Stimulated activated CD8-positive, alpha-beta memory T cell treated with anti-CD3 and anti-CD28 coated beads, Interleukin-15, amount 100 ng/mL, for 24 hours (primary cell): ENCODE measurements around the gene USP10.

Experiments used
- DNase-seq: peaks from one replicate; pipeline ENCODE4 v3.0.0-alpha.2; 2020; ENCODE audit warnings: low read depth

The USP10 gene, protein sequence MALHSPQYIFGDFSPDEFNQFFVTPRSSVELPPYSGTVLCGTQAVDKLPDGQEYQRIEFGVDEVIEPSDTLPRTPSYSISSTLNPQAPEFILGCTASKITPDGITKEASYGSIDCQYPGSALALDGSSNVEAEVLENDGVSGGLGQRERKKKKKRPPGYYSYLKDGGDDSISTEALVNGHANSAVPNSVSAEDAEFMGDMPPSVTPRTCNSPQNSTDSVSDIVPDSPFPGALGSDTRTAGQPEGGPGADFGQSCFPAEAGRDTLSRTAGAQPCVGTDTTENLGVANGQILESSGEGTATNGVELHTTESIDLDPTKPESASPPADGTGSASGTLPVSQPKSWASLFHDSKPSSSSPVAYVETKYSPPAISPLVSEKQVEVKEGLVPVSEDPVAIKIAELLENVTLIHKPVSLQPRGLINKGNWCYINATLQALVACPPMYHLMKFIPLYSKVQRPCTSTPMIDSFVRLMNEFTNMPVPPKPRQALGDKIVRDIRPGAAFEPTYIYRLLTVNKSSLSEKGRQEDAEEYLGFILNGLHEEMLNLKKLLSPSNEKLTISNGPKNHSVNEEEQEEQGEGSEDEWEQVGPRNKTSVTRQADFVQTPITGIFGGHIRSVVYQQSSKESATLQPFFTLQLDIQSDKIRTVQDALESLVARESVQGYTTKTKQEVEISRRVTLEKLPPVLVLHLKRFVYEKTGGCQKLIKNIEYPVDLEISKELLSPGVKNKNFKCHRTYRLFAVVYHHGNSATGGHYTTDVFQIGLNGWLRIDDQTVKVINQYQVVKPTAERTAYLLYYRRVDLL

DNA sequence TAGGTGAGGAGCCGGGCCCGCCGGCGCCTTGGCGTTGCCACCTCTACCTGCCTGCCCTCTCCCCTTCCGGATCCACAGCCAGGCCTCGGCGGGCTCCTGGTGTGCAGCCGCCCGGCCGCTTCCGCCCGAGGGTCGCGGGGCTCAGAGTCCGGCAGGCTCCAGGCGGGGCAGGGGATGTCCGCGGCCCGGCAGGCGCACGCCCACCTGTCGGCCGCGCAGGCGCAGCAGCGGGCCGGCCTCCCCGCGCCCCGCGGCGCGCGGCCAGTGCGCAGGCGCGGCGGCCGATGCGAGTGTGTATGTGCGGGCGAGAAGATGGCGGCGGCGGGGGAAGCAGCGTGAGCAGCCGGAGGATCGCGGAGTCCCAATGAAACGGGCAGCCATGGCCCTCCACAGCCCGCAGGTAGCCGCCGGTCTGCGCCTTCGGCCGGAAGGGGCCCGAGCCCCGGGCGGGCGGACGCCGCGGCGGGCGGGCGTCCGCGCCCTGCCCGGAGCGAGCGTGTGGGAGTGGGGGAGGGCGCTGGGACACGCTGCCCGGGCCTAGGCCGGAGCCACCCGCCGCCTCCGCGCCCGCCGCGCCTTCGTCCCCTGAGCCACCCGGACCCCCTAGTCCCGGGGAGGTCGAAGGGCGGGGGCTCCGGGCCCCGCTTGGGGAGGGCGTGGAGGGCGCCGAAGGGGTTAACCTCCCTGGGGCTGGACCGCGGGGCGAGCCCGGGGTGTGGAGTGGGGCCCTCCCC is at the start of gene USP10:
Gene USP10 (plus strand): TSS at position 289 of the 734 bp plus-strand sequence. CDS start 91 bp downstream, at position 380.
- peak; percentile 61 for DNase-seq

DNA sequence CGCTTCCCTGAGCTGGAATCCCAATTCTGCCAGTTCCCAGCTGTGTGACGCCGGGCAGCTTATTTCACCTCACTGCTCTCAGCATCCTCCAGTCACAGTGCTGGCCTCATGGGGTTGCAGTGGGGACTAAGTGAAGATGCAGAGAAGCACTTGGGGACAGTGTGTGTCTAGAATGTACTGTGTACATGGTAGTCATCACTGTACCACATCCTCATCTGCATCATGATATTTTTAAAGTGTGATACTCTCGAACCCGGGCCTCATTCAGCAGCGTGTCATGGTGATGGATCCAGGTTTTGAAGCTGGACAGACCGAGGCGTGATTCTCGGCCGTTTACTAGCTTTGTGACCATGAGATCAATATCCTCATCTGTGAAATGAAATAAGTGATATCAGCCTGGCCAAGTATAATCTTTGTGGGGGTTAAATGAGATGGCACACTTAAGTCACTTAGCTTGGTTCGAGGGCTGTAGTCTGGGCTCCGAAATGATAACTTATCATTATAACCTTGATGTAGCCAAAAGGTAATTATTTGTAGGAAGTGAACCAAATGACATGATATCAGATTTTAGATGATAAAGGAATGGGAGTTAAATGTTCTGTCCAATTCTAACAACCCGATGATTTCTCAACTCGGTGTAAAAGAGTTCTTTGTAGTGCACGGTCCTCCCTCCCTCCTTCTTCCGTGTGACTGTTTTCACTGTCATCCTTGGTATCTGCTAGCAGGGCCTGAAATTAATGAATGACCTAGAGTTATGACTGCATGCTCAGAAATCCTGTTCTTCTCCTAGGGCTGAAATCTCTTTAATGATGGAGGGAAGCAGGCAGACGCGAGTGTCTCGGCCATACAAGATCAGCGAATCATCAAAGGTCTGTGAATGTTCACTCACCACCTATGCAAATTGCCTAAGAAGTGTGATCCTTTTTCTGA is 49.5 kb upstream of the USP10 start:
- DNase-seq: no peak

DNA sequence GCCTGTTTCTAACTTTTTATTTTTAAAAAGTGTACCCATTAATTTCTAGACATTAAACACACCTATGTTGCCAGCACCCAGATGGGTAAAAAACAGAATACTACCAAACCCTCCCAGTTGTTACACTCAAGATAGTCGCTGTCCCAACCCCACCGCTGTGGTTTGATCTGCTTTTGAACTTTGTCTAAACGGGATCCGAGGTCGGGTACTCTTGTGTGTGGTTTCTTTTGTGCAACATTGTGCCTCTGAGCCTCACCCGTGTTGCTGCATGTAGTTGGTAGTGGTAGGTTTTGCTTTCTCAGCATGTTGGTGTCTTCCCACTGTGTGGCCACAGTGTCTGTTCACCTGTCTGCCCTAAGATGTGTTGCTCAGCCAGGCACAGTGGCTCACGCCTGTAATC is 47.2 kb upstream of the USP10 start:
- DNase-seq: no peak

DNA sequence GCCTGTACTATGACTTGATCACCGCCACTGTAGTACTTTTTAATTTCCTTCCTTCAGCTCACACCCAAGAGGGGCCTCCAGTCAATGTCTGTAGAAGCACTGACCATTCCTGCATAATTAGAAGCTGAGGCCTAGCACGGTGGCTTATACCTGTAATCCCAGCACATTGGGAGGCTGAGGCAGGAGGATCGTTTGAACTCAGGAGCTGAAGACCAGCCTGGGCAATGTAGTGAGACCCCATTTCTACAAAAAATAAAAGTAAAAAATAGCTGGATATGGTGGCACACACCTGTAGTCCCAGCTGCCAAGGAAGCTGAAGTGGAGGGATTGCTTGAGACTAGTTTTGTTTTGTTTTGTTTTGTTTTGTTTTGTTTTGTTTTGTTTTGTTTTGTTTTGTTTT is 45.6 kb upstream of the USP10 start:
- DNase-seq: no peak

DNA sequence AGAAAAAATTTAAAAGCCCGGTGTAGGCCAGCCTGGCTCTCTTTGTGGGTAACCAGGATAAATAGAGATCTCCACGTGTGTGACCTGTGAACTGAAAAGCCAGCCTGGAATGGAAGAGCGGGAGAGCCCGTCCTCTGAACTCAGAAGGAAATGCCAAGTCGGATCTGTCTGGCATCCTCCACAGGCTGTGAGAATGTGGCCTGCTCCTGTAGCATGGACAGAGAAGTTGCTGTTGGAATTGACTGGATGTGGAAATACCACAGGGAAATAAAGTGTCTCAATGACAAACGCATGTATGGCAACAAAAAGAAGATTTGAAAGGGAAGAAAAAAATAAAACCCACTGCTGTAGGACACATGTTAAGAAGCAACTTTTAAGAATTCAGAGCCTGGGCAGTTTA is 44.8 kb upstream of the USP10 start:
- no peak for DNase-seq

DNA sequence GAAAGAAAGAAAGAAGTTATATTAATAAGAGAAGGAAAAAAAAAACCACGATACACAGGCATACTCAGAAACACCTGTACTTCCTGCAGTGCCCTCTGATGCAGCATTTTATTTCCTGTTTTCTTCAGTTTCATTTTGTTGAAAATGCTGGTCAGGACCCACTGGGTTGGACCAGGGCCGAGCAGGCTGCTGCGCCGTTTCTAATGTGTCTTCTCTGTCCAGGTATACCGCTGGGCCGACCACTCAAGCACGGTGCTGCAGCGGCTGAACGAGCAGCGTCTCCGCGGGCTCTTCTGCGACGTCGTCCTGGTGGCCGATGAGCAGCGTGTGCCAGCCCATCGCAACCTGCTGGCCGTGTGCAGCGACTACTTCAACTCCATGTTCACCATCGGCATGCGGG is 43.2 kb upstream of the USP10 start:
- DNase-seq: no peak

DNA sequence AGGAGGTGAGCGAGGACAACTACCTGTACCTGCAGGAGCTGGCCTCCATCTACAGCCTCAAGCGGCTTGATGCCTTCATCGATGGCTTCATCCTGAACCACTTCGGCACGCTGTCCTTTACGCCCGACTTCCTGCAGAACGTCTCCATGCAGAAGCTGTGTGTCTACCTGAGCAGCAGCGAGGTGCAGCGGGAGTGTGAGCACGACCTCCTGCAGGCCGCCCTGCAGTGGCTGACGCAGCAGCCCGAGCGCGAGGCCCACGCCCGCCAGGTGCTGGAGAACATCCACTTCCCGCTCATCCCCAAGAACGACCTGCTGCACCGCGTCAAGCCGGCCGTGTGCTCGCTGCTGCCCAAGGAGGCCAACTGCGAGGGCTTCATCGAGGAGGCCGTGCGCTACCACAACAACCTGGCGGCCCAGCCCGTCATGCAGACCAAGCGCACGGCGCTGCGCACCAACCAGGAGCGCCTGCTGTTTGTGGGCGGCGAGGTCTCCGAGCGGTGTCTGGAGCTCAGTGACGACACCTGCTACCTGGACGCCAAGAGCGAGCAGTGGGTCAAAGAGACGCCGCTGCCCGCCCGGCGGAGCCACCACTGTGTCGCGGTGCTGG is 42.5 kb upstream of the USP10 start:
- DNase-seq: no peak

DNA sequence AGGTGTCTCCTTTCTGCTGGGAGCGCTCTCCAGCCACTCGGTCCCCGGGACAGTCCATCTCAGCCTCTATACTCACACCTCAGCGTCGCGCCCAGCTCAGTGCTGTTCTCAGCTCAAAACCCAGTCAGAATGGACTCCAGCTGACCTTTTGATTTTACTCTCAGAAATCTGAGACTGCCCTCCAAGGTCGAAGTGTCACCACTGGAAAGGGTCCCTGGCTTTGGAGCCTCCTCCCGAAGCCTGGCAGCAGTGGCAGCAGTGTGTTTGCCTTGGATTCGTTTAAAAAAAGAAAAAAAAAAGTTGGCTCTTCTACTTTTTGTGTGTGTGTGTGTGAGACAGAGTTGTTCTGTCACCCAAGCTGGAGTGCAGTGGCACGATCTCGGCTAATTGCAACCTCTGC is 41.1 kb upstream of the USP10 start:
- no peak for DNase-seq

DNA sequence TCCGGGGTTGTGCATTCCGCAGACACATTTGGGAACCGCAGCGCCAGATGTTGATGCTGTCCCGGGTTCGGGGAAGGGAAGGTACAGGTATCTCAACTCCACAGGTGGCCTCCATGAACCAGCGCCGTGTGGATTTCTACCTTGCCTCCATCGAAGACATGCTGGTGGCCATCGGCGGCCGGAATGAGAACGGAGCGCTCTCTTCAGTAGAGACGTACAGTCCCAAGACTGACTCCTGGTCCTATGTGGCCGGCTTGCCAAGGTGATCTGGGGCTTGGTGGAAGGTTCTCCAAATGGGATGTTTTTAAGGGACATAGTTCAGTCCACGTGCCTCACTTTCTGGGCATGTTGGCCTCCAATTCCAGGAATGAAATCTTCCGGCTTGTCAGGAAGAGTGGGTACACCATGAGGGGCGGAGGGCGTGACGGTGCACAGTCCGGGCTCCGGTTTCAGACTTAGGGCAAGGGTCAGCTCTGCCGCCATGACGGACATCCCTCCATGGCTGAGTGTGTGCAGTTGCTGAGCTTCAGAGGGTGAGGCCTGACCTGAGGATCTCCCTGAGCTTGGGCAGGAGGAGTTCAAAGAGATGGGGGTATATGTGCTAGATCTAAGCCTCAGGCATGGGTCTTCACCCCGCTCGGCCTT is 40.0 kb upstream of the USP10 start:
- no peak for DNase-seq

DNA sequence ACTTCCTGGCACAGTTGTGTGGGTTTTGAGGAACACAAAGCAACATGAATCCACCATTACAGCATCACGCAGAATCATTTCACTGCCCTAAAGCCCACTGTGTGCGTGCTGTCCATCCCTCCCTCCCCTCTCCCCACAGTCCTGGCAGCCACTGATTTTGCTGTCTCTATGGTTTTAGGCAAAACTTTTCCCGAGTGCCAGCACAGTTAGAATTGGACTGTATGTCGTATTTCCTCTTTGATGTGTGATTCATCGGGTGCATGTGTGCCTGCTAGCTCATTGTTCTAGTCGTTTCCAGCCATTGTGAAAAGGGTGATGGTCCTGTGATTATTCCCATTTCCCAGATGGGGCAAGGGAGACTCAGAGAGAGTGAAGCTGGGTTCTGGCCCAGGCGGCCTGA is 38.8 kb upstream of the USP10 start:
- no peak for DNase-seq

DNA sequence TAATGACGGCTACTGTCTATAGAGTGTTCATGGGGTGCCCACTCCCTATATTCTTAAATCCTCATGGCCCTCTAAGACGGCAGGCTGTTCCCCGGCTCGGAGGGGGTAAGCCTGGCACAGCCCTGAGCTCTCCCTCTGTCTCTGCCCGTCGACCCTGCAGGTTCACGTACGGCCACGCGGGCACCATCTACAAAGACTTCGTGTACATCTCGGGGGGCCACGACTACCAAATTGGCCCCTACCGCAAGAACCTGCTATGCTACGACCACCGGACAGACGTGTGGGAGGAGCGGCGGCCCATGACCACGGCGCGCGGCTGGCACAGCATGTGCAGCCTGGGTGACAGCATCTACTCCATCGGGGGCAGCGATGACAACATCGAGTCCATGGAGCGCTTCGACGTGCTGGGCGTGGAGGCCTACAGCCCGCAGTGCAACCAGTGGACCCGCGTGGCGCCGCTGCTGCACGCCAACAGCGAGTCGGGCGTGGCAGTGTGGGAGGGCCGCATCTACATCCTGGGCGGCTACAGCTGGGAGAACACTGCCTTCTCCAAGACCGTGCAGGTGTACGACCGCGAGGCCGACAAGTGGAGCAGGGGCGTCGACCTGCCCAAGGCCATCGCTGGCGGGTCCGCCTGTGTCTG is 38.3 kb upstream of the USP10 start:
- DNase-seq: no peak

DNA sequence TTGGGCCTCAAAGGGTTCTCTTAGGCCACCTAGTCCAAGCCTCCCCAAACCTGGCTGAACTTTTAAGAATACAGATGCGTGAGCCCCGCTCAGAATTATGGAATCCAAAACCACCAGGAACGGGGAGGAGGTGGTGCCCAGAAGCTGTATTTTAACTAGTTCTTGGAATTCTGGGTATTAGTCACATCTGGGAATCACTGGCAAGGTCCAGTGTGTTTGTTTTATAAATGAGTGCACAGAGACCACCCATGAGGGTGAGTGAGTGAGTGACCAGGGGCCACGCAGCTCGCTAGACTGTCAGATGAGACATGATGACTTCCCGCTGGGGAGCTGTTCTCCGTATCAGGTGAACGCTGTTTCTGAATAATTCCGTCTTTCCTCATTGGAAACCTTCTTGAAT is 37.3 kb upstream of the USP10 start:
- no peak for DNase-seq

DNA sequence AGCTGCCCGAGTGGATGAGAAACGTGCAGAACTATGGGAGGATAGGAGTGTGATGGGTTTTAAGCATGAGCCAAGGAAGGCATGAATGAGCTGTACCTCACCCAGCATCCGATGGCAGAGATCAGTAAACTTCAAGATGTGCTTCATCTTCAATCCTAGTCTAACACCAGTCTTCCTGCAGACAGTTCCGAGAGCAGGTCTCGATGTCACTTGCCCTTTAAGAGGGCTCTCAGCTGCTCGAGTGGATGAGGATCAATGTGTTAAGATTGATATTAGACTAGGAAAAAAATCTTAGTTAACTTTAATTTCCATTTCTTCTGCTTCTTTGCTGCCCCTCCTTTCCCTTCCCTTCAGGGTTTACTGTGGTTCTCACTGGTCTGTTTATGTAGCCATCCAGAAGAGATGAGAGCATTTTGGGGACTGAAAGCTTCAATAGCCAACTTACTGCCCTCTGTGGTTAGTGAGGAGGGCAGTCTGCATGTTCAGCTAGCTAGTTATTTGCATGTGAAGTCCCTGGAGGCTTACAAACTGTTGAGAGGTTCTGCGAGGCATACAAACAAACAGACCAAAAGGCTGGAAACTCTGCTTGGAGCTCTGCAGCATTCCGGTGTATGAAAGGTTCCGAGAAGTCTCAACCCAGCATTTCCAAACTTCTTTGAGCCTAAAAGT is 36.2 kb upstream of the USP10 start:
- no peak for DNase-seq

DNA sequence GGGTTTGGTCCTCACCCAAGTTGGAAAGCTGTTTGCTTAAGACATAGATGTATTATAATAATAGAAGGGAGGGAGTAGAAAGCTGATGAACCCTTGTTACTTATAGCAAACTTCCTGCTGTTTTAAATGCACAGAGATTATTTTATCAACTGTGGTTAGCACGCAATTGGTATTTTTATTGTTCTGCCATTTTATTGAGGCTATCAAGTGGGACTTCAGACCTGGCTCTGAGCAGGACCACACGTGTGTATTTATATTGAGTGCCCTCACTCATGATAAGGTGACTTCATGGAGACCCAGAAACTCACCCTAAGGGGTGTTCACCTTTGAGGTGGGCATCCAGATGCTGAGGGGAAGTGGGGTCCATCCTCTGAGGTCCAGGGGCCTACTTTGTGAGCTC is 34.4 kb upstream of the USP10 start:
- no peak for DNase-seq

DNA sequence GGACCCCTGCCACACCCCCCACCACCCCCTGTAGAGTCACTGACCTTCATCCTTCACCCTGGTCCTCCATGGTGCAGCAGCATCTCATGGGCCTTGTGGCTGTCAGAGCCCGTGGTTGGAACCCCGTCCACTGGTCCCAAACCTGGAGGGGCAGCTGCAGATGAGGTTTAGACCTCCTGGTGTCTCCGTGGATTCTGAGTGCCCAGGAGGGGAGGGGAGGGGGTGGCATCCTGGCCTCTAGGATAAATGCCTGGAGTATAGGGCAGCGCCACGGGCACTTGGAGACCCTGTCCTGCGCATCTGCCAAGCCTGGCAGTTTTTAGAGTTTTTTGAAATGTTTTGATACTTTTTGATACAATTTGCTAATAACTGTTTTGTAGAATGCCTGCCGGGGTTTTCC is 34.0 kb upstream of the USP10 start:
- no peak for DNase-seq

DNA sequence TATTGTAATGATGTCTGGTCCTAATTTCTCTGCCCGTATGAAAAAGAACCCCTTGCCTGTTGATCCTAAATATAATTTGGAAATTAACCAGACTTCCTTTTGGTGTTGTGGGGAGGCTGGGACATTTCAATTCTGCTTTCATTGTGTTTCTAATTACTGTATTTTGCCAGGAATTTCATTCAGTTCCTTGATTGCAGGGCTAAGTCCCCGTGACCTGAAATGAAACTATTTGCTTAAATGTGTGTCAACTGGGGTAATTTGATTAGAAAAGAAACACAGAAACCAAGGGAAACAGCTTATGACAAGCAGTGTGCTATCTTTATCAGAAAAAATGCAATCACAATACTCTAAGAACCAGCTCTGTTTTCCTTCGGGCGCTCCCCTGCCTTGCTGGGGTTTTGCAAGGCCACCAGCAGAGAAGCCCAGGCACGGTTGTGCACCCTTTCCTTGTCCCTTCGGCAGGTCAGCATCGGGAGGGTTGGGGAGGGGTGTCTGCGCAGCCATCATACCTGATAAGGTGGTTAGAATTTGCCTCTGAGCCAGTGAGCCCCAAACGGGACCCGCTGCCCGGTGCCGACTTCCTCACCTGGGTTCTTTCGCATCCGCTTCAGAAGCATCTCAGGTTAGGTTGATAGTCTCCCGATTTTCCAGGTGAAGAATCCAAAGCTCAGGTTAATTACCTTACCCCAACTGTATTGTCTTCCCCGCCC is 32.0 kb upstream of the USP10 start:
- no peak for DNase-seq

DNA sequence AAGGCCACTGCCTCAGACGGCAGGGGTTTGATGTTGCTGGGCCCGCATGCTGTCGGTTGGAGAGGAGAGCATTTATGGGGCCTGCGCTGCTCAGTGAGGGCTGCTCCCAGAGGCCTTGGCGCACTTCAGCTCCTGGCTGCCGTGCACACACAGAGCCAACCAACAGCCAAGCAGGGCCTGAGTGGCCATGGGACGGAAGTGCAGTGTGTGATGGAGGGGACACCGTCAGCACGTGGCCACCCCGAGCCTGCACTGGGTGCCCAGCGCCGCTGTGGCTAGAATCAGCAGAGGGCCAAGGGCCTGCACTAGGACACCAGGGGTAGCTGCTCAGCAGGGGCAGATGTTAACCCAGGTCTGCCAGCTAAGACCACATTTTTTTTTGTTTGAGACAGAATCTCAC is 29.7 kb upstream of the USP10 start:
- no peak for DNase-seq

DNA sequence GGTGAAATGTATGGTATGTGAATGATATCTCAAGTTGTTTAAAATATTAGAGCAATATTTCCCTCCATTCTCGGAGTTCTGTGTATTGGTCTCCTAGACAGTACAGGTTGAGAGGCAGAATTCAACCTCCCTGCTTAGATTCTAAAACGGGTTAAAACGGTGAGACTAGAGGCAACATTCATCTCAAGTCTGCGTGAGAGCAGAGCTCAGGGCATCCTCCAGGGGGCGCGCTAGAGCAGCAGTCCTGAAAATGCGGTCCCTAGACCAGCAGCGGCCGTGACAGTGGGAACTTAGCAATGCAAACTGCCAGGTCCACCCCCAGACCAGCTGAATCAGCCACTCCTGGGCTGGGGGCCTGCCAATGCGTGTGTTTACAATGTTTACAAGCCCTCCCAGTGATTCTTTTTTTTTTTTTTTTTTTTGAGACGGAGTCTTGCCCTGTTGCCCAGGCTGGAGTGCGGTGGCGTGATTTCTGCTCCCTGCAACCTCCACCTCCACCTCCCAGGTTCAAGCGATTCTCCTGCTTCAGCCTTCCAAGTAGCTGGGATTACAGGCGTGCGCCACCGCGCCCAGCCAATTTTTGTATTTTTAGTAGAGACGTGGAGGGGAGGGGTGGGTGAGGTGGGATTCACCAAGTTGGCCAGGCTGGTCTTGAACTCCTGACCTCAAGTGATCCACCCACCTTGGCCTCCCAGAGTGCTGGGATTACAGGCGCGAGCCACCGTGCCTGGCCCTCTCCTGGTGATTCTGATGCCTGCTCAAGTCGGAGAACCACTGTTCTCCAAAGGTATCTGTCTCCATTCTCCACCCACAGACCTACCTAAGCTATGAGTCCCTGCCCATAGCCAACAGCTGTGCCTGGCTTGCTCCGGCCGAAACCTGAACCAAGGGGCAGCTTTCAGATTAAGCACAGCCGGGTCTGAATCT is 27.3 kb upstream of the USP10 start:
- peak; percentile 81 for DNase-seq
